Inflammatory macrophage (primary cell): ENCODE data around the gene STARD13.

ENCODE experiments used
- DNase-seq, 2 donors: peaks; one replicate each; pipeline ENCODE4 v3.0.0-alpha.2; 2020 to 2022

STARD13 gene

DNA sequence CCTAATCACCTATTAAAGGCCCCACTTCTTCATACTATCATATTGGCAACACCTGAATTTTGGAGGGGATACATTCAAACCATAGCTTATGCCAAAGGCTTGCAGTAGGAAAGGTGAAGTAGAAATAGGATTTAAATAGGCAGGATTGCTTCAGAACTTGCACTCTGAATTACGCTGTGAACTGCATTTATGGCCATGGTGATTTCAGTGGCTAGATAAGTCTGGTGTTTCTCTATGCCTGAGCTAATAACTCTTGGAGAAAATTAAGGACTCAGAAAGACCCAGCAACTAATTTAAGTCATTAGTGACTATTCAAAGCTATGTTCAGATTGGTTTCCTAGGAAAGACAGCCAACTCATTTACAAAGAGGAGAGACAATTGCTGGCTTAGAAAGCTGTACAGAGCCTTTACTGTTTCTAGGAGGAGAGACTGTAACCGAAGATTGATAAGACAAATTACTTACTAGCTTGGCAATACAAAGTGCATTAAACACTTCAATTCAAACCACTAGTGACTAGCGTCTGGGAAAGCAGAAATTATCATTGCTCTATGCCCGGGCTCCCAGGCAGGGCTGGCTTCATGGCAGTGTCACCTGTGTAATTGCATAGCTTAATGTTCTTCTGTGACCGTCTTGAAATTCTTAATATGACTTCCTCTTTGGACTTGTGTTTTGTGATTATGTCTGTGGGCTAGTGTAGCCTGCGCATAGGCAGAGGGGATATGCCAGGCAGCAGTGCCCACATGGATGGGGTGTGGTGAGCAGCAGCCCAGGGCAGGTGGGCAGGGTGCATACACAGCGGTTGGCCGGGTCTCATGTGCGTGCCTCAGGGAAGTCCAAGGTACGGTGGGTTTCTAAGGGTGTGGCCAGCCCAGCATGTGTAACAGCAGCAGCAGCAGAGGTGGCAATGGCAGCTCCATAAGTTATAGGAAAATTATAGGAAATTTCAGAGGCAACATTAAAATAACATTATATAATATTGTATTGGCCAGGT is 209.3 kb downstream of the STARD13 start:
- no peak for DNase-seq

DNA sequence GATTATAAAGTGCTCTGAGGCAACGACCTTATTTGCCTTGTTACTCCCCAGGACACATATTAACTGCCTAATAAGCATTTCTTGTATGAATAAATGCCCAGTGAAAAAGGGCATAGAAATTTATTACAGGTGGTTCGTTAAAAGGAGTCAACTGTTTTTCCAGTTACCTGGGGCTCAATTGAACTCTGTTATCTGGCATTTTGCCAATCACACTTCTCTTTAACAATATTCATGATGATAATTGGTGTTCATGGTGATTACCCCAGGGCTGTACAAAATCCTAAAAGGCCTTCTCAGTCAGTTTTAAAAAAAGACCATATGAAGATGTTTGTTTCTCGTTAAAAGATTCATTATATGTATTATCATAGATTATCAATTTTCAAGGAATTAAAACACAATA is 212.2 kb downstream of the STARD13 start:
- DNase-seq, result no peak

DNA sequence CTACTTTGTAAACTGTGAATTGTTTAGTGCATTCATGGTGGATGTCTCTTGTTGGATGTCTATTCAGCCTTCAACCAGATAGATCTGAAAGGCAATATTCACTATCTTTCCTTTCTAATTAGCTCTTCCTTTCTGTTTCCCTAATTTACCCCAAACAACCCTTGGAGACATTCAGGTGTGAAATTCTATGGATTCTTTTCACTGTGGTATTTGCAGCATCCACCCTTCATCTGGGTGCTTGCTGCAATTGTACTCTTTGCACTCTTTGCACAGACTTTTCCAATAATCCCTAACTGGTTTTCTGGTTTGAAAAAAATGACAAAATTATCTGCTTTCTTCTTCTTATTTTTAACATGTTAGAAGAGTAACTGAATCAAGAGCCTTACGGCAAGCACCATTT is 212.8 kb downstream of the STARD13 start:
- DNase-seq, result no peak

GRCh38 chr13:33072282-33072681 is 213.3 kb downstream of the STARD13 start:
- peak; percentile 77 to 81 for DNase-seq

DNA sequence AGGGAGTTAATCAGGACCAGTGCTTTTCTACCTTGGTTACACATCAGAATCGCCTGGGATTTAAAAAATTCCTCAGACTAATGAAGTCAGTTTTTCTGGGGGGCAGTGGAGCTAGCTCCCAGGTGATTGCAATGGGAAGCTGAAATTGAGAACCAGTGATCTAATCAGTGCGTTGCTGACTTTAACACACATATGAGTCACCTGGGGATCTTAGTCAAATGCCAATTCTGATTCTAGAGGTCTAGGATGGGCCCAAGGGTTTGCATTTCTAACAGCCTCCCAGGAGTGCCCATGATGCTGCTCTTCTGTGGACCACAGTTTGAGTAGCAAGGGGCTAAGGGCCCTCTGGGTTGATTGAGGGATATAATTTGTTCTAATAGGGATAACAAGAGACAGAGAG is 214.8 kb downstream of the STARD13 start:
- no peak for DNase-seq

- DNase-seq, result peak; percentile 25 to 32
Observed at GRCh38 chr13:33069365-33069764, 216.2 kb downstream of the STARD13 start.

DNA sequence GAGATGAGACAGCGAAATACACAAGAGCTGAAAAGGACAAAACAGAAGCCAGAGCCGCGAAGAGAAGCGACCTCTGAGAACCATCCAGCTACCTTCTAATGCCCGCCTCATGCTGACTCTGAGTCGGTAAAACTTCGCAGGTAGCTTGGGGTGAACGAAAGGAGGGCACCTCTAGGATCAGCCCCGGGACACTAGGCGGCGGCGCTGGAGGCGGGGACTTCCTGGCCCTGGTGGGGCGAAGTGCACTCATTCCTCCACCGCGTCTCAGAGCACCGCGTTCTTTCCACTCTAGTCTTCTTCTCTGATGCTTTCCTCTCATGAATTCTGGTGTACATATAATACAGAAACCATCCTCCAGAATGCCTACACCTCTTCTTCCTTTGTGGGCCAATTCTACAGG is 219.2 kb downstream of the STARD13 start:
- DNase-seq, result no peak

GRCh38 chr13:33060815-33061214 is 224.7 kb downstream of the STARD13 start:
- no peak for DNase-seq

- peak in 1 of 2 donors; percentile 46 for DNase-seq
Observed at GRCh38 chr13:33058776-33059327, 226.7 kb downstream of the STARD13 start.

DNA sequence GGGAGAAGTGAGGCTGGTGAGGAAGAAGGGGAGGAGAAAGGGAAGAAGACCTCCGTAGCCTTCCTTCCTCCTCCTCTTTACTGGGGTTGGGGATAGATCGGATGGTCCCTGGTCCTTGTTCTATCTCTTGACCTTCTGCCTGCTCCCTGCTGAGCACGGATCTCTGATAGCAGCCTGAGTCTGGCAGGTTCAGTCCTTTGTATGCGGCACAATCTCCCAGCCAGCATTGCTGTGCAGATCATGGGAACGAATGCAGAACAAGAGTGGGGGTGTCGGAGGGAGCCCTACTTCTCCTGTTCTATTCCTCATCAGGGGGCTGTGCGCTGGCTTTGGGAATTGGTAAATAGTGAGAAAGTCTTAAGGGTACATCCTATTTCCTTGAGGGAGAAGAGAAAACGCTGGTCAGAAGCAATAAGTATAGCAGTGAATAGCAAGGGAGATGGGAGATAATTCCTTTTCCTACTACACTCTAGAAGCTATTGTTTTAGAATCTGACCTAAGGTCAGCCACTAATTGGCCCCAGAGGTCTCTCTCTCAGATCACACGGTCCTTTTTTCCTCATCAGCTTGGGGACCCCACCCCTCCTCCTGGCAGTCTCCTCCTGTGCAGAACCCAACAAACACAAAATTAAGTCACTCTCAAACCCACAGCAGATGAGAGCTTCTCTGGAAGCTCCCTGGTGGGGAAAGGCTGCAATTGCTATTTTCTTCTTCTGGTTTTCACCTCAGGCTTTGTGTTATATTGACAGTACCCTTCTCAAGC is 228.4 kb downstream of the STARD13 start:
- DNase-seq, result no peak

DNA sequence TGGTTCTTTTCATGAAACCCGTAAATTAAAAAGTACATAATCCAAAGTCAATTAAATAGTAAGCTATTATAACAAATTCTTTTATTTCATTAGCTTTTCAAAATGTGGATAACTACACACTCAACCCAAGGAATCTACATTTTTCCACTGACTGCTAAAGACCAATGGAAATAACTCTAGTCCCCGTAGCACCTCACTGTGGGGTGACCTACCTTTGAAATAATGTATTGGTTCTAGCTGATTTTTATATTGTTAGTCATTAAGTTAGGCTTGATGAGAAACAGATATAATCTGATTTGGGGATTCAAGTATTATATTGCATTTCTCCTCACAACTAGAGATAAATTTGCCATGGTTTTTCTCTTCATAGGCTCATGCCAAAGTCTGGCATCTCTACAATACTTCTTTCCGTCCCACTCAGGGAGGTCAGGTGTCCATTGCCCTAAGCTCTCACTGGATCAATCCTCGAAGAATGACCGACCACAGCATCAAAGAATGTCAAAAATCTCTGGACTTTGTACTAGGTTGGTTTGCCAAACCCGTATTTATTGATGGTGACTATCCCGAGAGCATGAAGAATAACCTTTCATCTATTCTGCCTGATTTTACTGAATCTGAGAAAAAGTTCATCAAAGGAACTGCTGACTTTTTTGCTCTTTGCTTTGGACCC is 232.0 kb downstream of the STARD13 start:
- no peak for DNase-seq
